ENCODE measurements around the gene CRYBA4.

DNA sequence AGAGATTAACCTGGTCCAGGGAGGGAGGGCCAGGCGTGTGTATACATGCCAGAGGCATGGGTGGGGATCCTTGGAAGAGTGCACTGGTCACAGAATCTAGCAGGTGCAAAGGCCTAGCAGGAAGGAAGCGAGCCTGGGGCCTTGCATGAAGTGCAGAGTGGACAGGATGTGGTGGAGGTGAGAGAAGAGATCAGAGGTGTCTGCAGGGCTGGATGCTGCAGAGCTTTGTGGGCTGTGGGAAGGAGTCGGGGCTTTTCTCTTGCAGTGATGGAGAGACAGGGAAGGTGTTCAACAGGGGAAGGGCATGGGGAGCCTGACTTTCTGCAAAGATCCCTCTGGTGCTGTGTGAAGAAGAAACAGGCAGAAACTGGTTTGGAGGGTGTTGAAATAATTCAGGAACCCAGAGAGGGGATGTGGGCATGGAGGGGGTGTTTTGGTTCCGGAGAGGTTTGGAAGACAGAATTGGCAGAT, 29.3 kb upstream of the CRYBA4 start:
- TF ChIP-seq, protein P1, sequence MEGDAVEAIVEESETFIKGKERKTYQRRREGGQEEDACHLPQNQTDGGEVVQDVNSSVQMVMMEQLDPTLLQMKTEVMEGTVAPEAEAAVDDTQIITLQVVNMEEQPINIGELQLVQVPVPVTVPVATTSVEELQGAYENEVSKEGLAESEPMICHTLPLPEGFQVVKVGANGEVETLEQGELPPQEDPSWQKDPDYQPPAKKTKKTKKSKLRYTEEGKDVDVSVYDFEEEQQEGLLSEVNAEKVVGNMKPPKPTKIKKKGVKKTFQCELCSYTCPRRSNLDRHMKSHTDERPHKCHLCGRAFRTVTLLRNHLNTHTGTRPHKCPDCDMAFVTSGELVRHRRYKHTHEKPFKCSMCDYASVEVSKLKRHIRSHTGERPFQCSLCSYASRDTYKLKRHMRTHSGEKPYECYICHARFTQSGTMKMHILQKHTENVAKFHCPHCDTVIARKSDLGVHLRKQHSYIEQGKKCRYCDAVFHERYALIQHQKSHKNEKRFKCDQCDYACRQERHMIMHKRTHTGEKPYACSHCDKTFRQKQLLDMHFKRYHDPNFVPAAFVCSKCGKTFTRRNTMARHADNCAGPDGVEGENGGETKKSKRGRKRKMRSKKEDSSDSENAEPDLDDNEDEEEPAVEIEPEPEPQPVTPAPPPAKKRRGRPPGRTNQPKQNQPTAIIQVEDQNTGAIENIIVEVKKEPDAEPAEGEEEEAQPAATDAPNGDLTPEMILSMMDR (IDR thresholded peaks at IDR 0.05) = no peak
- TF ChIP-seq POLR2A (IDR thresholded peaks at IDR 0.05) = no peak

All from Peyer's patch (tissue), 4 donors.